Gastroesophageal sphincter (tissue), 3 donors: ENCODE results near the gene KCNMA1.

Experiments used
- EP300 ChIP-seq: sonication (generic); formaldehyde crosslinking; IDR thresholded peaks from one replicate; pipeline ENCODE4 v1.6.1; 2017; ENCODE audit warnings: antibody characterized with exemption, mild to moderate bottlenecking
- POLR2A ChIP-seq, 2 donors: fragments of 450-650 bp; IDR thresholded peaks; one replicate each; pipeline ENCODE4 v1.6.1; 2017; ENCODE audit warnings: antibody characterized with exemption in 2 of 2, mild to moderate bottlenecking in 2 of 2, moderate library complexity in 1 of 2
- POLR2AphosphoS5 ChIP-seq: sonication (generic); formaldehyde crosslinking; IDR thresholded peaks from one replicate; pipeline ENCODE4 v1.6.1; 2017; ENCODE audit warnings: antibody characterized with exemption
- TF ChIP-seq, protein P1 (sequence below), 4 experiments: fragments of 200-600 bp in 2 of 4; fragments of 450-650 bp in 2 of 4; sonication (generic) in 1 of 4; IDR thresholded peaks; one replicate each; pipeline ENCODE4 v1.5.1; 2017 to 2019; ENCODE audit warnings: antibody characterized with exemption in 4 of 4, mild to moderate bottlenecking in 2 of 4, moderate library complexity in 2 of 4

DNA sequence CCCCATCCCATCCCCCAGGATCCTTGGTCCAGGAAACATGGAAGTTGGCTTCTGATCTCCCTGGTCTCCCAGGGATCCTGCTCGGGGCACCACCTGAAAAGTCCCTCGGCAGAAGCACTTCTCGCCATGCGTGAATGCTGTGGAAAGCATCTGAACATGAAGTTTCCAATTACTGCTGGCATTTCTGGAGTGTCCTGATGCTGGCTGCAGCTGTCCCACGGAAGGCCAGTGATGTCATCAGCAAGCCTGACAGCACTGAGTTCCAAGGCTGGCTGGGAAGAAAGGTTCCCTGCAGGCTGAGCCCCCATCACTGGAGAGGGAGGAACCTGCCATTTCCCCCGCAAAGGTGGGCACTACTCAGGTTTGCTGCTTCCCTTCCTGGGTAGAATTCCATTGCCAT lies 71.4 kb downstream of the KCNMA1 start:
- TF ChIP-seq, protein P1, sequence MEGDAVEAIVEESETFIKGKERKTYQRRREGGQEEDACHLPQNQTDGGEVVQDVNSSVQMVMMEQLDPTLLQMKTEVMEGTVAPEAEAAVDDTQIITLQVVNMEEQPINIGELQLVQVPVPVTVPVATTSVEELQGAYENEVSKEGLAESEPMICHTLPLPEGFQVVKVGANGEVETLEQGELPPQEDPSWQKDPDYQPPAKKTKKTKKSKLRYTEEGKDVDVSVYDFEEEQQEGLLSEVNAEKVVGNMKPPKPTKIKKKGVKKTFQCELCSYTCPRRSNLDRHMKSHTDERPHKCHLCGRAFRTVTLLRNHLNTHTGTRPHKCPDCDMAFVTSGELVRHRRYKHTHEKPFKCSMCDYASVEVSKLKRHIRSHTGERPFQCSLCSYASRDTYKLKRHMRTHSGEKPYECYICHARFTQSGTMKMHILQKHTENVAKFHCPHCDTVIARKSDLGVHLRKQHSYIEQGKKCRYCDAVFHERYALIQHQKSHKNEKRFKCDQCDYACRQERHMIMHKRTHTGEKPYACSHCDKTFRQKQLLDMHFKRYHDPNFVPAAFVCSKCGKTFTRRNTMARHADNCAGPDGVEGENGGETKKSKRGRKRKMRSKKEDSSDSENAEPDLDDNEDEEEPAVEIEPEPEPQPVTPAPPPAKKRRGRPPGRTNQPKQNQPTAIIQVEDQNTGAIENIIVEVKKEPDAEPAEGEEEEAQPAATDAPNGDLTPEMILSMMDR (IDR thresholded peaks at IDR 0.05), result no peak
- TF ChIP-seq POLR2AphosphoS5, result no peak
- TF ChIP-seq POLR2A (IDR thresholded peaks at IDR 0.05), result no peak
- no peak for TF ChIP-seq EP300
